Measurements from ENCODE around the gene RALB.
"Not testable (repeated sequence)": the region's sequence is repeated elsewhere in the genome, so short reads cannot be mapped to it uniquely, and the experiment has no call there.

Gene RALB

DNA sequence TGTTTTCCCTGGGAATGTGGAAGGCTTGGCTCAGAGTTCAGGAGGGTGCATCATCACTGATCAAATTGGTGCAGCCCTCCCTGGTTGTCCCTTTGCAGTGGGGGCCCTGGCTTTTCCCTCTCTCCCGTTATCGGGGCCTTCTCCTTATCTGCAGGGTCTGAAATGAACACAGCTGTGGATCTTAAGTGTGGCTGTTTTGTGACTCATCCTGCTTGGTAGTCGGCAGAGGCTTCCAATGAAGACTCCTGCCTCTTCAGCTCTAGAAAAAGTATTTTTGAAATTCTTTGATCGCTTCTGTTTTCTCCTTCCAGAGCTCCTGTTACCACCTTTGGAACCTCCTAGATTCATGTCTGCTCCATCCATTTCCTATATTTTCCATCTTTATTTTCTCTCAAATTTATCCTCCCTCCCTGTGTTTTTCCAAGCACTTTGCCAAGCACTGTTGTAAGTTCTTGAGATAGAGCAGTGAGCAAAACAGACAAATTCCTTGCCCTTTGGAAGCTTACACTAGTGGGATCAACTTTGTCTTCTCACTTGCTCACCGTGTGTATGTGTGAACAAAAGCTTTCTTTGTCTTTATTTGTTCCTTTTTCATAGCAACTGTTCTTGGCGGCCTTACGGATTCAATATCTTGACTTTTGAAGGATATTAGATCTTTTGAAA is 45.7 kb downstream of the RALB start:
- DNase-seq, result no peak

DNA sequence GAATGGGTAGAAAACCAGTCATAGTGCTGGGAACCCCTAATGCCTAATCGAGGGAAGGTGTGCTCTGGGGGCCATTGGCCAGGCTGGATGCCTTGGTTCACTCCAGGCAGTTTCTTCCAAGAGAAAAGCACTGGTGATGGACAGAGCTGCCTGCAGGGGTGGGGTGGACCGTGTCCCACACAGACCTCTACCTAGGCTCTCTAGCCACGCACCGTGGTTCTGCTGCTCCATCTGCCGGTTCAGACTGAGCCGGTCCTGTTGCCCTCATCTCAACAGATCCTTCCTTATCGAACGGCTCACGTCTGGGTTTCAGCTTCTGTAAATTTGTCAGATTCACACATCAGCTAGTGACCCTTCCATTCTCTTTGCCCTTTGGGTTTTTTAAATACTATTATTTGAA is 46.4 kb downstream of the RALB start:
- no peak for DNase-seq

DNA sequence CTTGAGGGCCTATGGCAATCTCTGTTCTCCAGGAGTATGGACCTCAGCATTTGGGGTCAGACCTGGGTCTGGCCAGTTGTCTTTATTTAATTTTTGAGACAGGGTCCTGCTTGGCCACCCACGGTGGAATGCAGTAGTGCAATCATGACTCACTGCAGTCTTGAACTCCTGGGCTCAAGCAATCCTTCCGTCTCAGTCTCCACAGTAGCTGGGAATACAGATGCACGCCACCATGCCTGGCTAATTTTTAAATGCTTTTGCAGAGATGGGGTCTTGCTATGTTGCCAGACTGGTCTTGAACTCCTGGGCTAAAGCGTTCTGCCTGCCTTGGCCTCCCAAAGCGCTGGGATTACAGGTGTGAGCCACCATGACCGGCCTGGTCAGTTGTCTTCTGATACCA is 46.9 kb downstream of the RALB start:
- DNase-seq, result no peak

DNA sequence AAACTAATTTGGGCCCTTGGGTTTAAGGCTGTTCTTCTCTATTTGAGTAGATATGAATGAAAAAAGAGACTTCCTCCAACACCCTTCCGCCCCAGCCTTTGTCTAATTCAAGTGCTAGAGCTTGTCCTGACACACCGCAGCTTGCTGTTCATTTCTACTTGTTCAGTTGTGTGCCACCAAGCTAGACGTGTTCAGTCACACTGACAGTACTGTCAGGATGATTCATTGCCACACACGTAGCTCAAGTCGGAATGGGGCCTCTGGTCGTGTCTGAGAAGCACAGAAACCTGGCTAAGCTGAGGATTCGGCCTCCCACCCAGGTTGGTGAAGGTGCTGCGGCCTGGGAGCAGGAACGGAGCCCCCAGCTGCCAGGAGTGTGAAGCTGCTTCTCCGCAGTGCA is 47.7 kb downstream of the RALB start:
- DNase-seq, result no peak

DNA sequence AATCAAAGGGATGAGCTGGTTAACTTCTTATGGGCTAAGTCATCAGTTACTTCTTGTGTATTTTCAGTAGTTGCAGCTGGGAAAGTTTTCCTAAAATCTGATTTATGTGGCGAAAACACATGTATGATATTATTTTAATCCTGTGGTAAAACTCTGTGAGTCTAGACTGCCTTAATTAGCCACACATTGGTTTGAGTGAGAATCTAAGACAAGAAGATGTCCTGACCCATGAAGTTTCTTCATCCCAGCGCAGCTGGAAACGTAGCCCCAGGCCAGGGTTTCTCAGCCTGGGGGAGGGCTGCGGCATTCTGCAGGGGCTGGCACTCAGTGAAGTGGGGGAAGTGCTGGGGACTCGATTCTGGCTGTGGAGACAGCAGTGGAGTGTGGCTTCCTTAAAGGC is 48.6 kb downstream of the RALB start:
- DNase-seq, result no peak

DNA sequence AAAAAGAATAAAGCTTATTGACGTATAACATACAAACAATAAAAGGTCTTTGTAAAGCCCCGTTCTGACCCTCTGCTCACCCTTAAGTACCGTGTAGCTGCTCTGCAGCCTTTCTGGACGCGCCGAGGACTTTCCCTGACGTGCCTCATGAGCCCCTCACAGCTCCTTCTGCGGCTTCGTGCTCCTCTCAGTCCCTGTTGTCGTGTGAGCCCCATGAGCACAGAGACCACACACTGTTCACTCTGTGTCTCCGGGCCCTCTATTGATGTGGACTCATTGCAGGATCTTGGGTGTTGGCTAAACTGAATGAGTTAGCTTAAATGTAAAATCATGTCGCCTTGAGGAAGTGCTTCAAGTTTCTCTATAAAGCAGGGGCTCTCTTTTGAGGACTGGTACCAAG is 49.6 kb downstream of the RALB start:
- DNase-seq, result no peak

DNA sequence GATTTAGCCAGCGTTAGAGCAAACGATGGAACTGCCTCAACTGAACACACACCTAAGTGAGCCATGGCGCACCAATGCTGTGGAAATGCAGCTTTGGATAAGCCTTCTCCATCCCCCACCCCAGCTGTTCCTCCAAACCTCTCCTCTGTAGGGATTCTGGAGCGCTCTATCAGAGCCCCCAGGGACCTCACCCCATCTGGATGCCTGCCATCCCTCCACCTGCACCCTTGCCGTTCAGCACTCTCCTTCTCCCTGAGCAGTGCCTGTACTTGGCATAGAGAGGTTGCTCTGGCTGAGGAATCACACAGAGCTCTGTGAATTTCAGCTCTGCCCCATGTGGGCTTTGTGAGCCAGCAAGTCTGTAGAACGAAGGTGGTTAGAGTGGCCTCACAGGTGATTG is 50.5 kb downstream of the RALB start:
- no peak for DNase-seq

DNA sequence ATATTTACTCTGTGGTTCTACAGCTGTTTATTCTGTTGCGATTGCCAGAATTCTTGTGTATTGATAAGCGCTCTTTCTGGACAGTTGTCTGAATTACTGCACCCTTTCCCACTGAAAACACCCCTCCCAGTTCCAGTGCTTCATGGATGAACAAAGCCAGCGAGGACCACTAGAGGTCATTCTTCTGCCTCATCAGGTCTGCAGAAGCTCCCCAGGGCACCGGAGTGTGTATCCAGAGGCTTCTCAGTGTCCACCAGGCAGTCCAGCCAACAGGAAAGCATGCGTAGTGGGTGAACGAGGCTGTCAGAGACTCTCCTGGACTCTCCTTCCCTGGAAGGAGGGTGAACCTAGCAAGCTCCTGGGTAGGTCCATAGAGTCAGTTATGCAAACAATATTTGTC is 52.6 kb downstream of the RALB start:
- no peak for DNase-seq

DNA sequence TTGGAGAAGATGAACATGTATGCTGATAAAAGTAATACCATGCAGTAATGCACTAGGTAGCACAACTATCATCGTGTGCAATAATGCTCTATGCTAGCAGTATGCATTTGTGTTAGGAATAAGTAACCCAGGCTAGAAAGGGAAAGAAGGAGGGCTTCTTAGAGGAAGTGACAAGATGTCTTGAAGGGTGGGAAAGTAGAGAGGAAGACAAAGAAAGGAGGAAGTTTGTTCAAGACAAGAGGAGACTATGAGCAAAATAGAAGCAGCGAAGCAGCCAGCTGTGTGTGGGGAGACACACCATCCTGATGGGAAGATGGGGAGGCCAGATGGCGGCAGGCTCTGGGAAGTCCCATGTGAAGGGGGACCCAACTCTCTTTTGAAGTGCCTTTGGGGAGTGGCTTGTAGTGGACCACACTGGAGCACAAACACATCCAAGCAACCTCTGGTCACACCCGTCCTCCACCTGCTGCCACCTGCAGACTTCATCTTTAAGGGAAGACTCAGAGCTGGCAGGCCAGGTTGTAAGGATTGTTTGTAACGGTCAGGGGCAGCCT is 53.4 kb downstream of the RALB start:
- DNase-seq, result no peak

DNA sequence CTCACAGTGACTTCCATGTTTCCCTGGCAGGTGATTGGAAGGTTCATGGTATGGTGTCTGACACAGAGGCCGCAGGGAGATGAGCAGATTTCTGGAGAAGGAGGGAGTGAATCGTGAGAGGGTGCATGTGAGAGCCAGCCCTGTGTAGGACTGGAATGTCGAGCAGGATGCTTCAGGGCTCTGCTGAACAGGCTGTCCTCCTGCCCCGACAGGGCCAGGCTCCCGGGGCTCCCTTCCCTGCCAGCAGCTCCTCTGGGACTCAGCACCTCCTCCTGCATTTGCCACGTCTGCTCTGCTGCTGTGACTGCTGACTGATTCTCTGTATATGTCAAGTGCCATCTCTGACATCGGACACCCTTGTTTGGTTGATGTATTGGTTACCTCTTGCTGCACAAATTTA is 54.8 kb downstream of the RALB start:
- no peak for DNase-seq

DNA sequence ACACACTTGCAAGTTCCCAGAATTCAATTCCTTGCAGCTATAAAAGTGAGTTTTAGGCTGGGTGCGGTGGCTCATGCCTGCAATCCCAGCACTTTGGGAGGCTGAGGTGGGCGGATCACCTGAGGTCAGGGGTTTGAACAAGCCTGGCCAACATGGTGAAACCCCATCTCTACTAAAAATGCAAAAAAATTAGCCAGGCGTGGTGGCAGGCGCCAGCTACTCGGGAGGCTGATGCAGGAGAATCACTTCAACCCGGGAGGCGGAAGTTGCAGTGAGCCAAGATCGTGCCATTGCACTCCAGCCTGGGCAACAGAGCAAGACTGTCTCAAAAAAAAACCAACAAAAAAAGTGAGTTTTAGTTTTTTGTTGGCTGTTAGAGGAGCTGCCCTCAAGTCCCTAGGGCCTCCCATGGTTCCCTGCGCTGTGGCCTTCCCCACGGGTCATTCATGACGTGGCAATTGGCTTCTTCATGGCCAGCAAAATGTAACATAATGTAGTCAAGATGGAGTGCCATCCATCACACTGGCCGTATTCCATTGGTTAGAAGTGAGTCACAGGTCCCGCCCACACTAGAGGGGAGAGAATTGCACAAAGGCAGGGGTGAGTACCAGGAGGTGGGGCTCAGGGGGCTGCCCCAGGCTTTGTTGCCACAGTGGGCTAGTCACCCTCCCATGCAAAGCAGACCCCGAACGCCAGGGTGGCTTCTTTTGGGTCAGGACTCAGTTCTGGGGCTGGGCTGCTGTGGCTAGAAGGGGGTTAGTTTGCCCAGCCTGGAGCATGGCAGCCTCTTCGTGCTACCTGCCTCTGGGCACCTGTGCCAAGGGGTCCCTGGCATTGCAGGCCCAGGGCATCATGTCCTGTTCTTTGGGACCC is 55.6 kb downstream of the RALB start:
- DNase-seq, result no peak

DNA sequence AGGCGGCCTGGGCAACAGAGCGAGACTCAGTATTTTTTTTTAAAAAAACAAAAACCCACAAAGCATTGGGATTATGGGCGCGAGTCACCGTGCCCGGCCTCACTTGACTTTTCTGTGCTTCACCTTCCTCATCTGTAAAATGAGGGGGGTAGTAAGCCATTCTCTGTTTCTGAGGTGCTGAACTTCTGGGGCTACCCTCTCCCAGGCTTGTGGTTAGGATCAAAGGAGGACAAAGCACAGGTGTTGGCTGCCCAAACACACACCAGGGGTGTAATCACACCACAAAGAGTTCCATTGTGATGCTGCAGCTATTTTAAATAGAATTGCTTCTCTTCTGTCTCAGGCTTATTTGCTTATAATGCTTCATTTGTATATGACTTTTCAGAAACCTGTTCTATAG is 57.5 kb downstream of the RALB start:
- DNase-seq, result no peak

DNA sequence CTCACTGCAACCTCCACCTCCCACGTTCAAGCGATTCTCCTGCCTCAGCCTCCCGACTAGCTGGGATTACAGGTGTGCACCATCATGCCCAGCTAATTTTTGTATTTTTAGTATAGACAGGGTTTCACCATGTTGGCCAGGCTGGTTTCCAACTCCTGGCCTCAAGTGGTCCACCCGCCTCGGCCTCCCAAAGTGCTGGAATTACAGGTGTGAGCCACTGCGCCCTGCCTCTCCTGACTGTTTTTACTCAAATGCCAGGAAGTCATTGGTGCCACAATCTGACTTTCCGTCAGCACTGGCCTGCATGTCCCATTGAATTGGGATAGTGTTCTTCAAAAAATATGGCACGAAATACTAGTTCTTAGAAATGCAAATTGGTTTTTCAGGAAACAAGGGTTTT is 58.2 kb downstream of the RALB start:
- DNase-seq, result not testable (repeated sequence)

DNA sequence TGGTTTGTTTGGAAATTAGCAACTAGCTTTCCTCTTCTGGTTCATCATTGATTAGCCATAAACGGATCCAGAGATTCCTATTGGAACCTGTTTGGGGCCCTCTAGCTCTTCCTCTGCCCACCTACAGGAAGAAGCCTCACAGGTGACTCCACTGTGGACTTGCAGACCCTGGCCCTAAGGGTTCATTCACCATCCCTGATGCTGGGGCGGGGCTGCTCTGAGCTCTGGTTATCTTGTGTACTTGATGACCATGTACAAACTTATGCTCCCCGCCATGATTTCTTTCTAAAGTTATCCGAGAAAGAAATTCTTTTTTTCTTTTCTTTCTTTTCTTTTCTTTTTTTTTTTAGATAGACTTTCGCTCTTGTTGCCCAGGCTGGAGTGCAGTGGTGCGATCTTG is 59.4 kb downstream of the RALB start:
- no peak for DNase-seq

DNA sequence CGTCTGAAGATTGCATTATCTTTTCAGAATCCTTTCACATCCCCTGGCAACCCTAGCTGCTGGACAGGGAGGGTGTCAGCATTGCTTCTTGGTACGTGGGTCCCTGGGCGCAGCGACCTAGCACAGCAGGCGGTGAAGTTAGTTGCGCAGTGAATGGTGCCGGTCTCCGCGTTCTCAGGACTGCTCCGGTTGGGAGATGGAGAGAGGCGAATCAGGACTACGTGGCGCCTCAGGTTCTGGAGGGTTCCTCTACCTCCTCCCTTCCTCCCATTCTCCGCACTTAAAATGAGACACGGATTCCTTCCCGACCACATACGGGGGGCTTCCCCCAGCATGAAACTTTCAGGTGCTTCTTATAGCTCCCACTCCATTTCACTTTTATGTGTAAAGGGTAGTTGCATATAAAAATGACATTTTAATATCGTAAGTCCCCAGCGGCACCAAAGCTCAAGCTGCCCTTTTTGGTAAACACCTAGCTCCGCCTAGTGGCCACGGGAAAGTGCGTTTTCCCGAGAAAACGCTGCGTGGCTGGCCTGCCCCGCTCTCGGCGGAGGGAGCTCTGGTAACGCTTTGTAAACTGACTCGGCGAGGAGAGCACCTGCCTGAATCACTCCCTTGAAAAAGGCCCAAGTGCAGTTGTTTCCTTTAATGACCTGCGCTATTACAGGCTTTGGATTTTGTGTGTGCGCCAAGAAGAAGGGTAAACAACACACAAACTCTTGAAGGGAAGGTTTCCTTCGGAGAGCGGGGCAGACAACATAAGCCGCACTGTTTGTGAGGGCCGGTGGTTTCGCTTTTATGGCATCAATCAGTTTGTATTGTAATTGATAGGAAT is 60.4 kb downstream of the RALB start:
- peak; percentile 34 to 79 (median 50) for DNase-seq

DNA sequence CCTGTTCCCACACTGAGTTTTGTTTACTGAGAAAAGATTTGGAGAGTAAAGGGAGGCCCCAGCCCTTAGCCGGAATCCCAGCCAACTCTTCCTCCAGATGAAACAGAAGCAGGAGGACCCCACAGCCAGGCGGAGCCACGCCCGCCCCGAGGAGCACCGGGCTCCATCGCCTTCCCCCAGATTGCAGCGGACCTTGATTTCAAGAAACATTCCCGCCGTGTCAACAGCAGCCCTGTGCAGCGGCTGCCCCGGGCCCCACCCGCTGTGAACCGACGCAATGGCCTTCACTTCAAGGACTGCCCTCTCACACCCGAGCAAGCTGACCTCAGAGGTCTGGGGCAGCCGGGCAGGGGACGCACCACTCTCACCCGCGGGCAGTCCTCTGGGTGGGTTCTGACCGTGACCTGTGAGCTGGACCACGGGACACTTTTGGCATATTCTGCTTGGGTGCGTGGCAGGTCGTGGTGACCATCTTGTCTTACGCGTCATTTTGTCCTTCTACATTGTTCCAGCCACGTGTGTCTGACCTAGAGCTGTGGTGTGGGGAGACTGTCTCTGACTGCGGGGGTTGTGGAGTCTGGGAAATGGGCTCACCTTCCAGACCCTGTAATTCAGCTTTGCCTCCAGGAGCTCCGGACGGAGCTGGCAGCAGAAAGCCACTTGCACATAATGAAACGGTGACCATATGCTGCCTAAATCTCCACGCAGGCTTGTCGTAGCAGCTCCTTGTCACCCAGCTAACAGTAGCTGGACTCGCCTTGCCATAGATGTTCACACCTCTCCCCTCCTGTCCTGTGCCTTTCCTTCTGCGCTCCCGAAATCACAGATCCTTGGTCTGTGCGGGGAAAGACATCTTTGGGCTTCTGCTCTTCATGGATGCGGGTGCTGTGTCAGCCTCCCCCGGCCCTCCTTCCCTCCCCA is 61.3 kb downstream of the RALB start:
- DNase-seq, result no peak

DNA sequence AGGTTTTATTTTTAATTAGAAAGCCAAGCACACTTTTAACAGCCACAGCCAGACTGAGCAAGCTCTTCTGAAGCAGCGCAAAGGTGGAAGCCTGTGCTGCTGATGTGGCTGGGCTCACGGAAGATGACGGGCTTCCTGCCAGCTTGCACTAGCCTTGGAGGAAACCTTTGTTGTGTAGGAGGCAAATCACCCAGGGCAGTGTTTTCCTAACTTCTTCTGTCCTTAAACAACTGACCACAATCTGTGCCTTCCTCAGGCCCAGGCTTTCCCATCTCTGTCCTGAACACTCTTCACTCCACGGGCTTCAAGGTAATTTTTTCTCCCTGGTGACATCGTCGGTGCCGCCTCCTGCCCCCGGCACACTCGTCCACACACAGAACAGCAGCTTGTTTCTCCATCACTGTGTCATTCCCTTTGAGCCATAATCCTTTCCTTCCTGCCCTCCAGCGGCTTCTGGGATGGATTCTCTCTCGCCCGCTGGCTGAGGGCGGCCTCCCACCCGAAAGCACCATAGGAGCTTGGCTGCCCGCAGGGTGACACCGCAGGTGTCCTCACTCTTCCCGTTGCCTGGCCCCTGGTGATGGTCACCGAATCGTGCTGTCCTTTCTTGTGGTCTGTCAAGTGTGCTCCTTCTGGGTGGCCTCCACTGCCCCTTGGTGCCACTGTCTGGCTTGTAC is 62.2 kb downstream of the RALB start:
- peak in 1 of 5 donors; percentile 45 for DNase-seq

DNA sequence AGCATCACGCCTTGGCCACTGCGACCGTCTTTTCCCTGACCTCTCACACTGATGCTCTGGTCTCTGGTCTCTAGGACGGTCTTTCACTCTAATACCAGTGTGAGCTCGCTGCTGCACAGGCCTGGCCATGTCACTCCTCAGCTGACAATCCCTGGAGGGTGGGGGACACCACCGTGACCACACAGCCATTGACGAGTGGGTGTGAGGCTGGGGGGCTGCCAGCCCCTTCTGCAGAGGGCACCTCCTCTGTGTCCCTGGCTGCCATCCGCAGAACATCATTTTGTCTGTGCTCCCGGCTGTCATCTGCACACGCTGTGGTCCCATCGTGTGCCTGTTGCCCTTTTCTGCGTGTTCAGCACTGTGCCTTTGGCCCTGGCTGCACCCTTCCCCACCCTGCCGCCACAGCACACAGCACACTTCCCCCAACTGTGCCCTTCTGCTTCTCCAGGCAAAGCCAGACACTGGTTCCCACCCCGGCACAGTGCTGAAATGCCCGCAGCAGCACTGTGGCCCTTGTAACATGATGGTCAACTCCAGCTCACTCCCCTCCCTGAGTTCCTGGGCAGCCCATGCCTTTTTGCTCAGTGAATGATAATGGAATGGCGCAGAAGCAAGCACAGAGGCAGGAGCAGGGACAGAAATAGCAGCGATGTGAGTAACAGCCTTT is 62.8 kb downstream of the RALB start:
- no peak for DNase-seq

DNA sequence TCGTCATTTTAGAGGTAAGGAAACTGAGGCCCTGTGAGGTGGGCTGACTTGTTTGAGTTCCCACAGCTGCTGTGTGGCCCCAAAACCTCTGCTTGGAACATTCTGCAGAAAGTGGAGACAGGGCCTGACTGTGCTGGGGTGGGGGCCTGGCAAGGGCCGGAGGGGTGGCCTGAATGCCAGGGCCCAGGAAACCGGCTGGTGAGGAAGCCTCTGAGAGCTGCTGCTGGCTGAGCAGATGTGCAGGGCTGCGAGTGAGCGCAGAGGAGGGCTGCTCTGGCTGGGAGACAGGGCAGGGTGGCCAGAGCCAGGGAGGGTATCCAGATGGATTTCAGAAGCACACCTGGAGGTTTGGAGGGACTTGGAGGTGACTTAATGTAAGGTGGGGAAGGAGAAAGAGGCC is 63.4 kb downstream of the RALB start:
- DNase-seq, result no peak

DNA sequence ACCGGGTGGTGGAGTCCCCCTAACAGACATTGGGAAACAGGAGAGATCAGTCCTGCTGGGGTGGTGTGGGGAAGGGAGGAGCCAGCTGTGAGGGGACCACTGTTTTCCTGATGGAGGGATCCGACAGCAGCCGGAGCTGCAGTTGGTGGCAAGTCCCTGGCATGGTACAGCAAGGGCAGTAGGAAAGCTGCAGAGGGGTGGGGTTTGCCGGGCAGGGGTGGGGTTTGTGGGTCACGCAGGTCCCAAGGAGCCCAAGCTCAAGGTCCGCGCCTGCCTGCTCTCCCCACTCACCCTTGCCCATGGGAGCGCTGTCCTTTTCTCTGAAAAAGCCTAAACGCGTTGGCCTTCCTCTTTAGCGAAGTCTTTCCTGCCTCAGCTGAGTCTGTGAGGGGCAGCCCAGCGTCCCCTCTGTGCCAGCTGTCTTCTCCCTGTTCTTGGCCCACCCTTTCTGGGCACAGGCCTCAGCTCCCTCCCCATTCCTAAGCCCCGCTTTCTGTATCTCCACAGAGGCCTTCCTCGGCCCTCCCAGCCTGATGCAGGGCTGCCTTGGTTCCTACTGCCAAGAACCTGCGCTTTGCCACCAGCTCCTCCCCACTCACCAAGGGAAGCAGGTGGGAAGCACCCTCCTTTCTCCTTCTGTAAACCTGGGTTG is 64.0 kb downstream of the RALB start:
- DNase-seq, result no peak

DNA sequence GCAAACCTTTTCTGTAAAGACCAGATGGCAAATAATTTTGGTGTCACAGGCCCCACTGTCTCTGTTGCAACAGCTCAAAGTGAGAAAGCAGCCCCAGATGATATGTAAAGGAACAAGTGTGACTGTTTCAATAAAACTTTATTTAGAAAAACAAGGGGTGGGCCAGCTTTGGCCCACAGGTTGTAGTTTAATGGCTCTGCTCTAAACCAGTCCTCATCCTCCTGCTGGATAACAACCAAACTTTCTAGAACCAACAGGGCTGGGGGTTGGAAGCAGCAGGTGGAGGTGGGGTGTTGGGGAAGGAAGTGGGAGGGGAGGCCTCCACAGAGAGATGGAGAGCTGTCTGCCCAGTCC is 64.5 kb downstream of the RALB start:
- no peak for DNase-seq
